Astrocyte (in vitro differentiated cells and primary cell): Measurements from ENCODE around the gene H6PD. TPM values are rescaled to one million over a fixed set of nuclear protein-coding genes. Genes with fewer than 3 reads are reported as not detected.

Experiments used
- DNase-seq: peaks from one replicate; pipeline ENCODE4 v3.0.0-alpha.2; 2010; ENCODE audit warnings: low read depth
- FAIRE-seq: peaks from 2 replicates; lab custom pipeline; 2011; peaks lifted over from hg19 to GRCh38; lab: Jason Lieb, UNC
- H2AFZ ChIP-seq: 2 replicates; pipeline ENCODE4 v1.6.0; 2012; ENCODE audit warnings: low read depth, low read length, inconsistent platforms
- H3K27ac ChIP-seq: 2 replicates; pipeline ENCODE4 v1.5.1; 2011; ENCODE audit warnings: low read depth, low read length, inconsistent platforms
- H3K27me3 ChIP-seq: 2 replicates; pipeline ENCODE4 v1.6.0; 2011; ENCODE audit warnings: low read length, inconsistent platforms; ENCODE audit not compliant: insufficient read depth
- H3K36me3 ChIP-seq: 2 replicates; pipeline ENCODE4 v1.5.1; 2011; ENCODE audit warnings: low read length, inconsistent platforms; ENCODE audit not compliant: insufficient read depth
- H3K4me1 ChIP-seq: 2 replicates; pipeline ENCODE4 v1.5.1; 2011; ENCODE audit warnings: low read length, inconsistent platforms; ENCODE audit not compliant: insufficient read depth
- H3K4me2 ChIP-seq: 2 replicates; pipeline ENCODE4 v1.6.0; 2012; ENCODE audit warnings: low read length, inconsistent platforms
- H3K4me3 ChIP-seq: 2 replicates; pipeline ENCODE4 v1.5.1; 2011; ENCODE audit warnings: low read depth, mild to moderate bottlenecking, low read length, inconsistent platforms; ENCODE audit not compliant: insufficient read depth
- H3K79me2 ChIP-seq: 2 replicates; pipeline ENCODE4 v1.6.0; 2012; ENCODE audit warnings: mild to moderate bottlenecking, low read length, inconsistent platforms; ENCODE audit not compliant: insufficient read depth
- H3K9ac ChIP-seq: 2 replicates; pipeline ENCODE4 v1.6.0; 2012; ENCODE audit warnings: mild to moderate bottlenecking, low read length, inconsistent platforms
- H3K9me3 ChIP-seq: 2 replicates; pipeline ENCODE4 v1.5.1; 2012; ENCODE audit warnings: low read depth, mild to moderate bottlenecking, low read length, inconsistent platforms; ENCODE audit not compliant: insufficient read depth
- H4K20me1 ChIP-seq: 2 replicates; pipeline ENCODE4 v1.6.0; 2012; ENCODE audit warnings: low read length, inconsistent platforms; ENCODE audit not compliant: insufficient read depth
- H3K27ac Mint-ChIP-seq: one replicate; pipeline ENCODE4 v1.8.0; 2021; ENCODE audit warnings: mild to moderate bottlenecking, mixed read lengths; ENCODE audit not compliant: unreplicated experiment
- H3K27me3 Mint-ChIP-seq: one replicate; pipeline ENCODE4 v1.8.0; 2021; ENCODE audit warnings: low read depth, mixed read lengths; ENCODE audit not compliant: unreplicated experiment
- H3K36me3 Mint-ChIP-seq: one replicate; pipeline ENCODE4 v1.8.0; 2021; ENCODE audit warnings: low read depth, mixed read lengths; ENCODE audit not compliant: unreplicated experiment
- H3K4me1 Mint-ChIP-seq: one replicate; pipeline ENCODE4 v1.8.0; 2021; ENCODE audit warnings: low read depth, mixed read lengths; ENCODE audit not compliant: unreplicated experiment
- H3K4me3 Mint-ChIP-seq: one replicate; pipeline ENCODE4 v1.8.0; 2021; ENCODE audit warnings: mild to moderate bottlenecking, moderate library complexity, mixed read lengths; ENCODE audit not compliant: unreplicated experiment
- H3K9me3 Mint-ChIP-seq: one replicate; pipeline ENCODE4 v1.8.0; 2021; ENCODE audit warnings: mild to moderate bottlenecking, mixed read lengths; ENCODE audit not compliant: unreplicated experiment
- CTCF ChIP-seq: IDR thresholded peaks from 2 replicates; pipeline ENCODE4 v1.5.1; 2011; ENCODE audit warnings: low read depth, mild to moderate bottlenecking, inconsistent platforms, low read length, moderate library complexity; ENCODE audit not compliant: insufficient read depth
- EZH2 ChIP-seq: IDR thresholded peaks from 2 replicates; pipeline ENCODE4 v1.6.1; 2012; ENCODE audit warnings: mild to moderate bottlenecking, low read length, inconsistent platforms; ENCODE audit not compliant: insufficient read depth
- total RNA-seq: library from RNA; stranded (reverse); gene quantifications from 2 replicates; pipeline ENCODE4 v1.2.1, GENCODE V29; 2021

Gene H6PD
- total RNA-seq, 1 donor from 2014 or later = 13.9 TPM

DNA sequence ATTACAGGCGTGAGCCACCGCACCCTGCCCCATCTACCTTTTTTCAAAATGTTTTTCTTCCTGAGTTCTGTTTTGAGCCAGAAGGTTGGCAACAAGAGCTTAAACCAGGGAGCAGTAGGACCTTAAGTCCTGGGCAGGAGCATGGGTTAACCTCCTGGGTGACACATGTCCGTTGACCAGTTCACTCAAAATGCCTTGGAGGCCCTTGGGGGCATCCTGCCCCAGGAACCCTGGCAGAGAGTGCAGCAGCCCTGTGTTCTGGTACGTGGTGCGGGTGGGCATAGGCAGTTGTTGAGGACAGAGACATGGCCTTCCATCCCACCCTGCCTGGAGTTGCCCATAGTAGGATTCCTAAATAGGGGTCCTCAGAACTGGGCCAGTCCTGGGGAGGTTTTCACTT lies 11.6 kb downstream of the H6PD start:
- Histone ChIP-seq H3K27me3 (no peaks in the 10 kb centered on the region), H3K36me3 (no peaks in the 10 kb centered on the region), H3K27ac (no peak overlapping the region), H2AFZ (no peak overlapping the region), H3K9me3 (no peaks in the 10 kb centered on the region), H4K20me1 (peaks cover 44% of the 10 kb centered on the region), H3K4me2 (no peak overlapping the region), H3K9ac (no peak overlapping the region), H3K4me1 (peaks cover 12% of the 10 kb centered on the region), H3K79me2 (peaks cover 24% of the 10 kb centered on the region), H3K4me3 (no peak overlapping the region)
- FAIRE-seq = no peak
- peaks cover 20% of the 10 kb centered on the region for H3K27me3 Mint-ChIP-seq
- H3K4me1 Mint-ChIP-seq = peaks cover 9% of the 10 kb centered on the region
- H3K27ac Mint-ChIP-seq = peak overlapping the region; percentile 26
- H3K4me3 Mint-ChIP-seq = no peak overlapping the region
- H3K36me3 Mint-ChIP-seq = peaks cover 20% of the 10 kb centered on the region
- DNase-seq = no peak
- no peak for TF ChIP-seq CTCF
- TF ChIP-seq EZH2 = no peak
- no peaks in the 10 kb centered on the region for H3K9me3 Mint-ChIP-seq

DNA sequence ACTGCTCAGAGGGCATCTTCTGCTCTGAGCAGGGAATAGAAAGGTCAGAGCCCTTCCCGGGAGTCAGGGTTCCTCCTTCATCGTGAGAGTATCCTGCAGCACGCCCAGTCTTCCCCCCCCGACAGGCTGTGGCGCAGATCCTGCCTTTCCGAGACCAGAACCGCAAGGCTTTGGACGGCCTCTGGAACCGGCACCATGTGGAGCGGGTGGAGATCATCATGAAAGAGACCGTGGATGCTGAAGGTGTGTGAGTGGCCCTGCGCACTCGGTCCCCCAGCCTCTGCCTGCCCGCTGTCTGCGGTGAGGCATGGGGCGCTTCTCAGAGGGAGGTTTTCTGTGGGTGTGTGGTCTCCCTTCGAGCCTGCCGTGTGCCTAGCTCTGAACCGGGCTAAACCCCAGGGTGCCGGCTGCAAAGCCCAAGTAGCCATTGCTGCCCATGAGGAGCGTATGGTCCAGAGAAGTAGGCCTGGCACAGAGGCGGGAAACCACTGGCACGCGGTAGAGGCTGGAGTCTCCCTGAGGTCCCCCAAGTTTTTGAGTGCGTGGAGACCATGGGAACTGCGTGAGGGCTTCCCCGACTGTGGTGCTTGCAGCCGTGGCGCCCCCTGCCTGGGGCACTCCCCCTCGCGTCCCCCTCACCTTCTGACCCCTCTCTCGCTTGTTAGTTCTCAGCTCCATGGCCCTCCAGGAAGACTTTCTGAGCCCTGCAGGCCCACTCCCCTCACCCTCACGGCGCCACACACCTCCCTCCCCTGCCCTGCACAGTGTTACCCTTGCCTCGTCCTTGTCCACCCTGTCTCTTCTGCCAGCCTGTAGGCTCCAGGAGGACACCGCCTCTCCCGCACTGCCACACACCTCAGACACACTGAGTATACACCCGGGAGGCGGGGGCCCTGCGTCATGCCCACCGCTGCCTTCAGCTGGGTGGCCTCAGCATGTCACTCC lies 12.5 kb downstream of the H6PD start:
- no peak overlapping the region for H3K27ac Mint-ChIP-seq
- Histone ChIP-seq H3K4me1 (peaks cover 13% of the 10 kb centered on the region), H3K79me2 (peaks cover 28% of the 10 kb centered on the region), H3K9me3 (no peaks in the 10 kb centered on the region), H3K9ac (no peak overlapping the region), H3K27ac (no peak overlapping the region), H3K4me2 (no peak overlapping the region), H3K27me3 (no peaks in the 10 kb centered on the region), H2AFZ (no peak overlapping the region), H4K20me1 (peaks cover 47% of the 10 kb centered on the region), H3K4me3 (no peak overlapping the region), H3K36me3 (no peaks in the 10 kb centered on the region)
- TF ChIP-seq CTCF (no peak), EZH2 (no peak)
- H3K4me3 Mint-ChIP-seq = no peak overlapping the region
- no peak for FAIRE-seq
- peaks cover 21% of the 10 kb centered on the region for H3K36me3 Mint-ChIP-seq
- peaks cover 12% of the 10 kb centered on the region for H3K4me1 Mint-ChIP-seq
- no peak for DNase-seq
- no peaks in the 10 kb centered on the region for H3K9me3 Mint-ChIP-seq
- peaks cover 18% of the 10 kb centered on the region for H3K27me3 Mint-ChIP-seq

- H3K27ac Mint-ChIP-seq = no peak overlapping the region
- no peak for FAIRE-seq
- Histone ChIP-seq H2AFZ (no peak overlapping the region), H3K36me3 (no peaks in the 10 kb centered on the region), H3K4me3 (no peak overlapping the region), H3K27ac (no peak overlapping the region), H4K20me1 (peaks cover 41% of the 10 kb centered on the region), H3K9ac (no peak overlapping the region), H3K9me3 (no peaks in the 10 kb centered on the region), H3K27me3 (no peaks in the 10 kb centered on the region), H3K79me2 (peaks cover 26% of the 10 kb centered on the region), H3K4me2 (no peak overlapping the region), H3K4me1 (peaks cover 17% of the 10 kb centered on the region)
- DNase-seq = no peak
- H3K9me3 Mint-ChIP-seq = no peaks in the 10 kb centered on the region
- TF ChIP-seq EZH2 = no peak
- no peak for TF ChIP-seq CTCF
- H3K4me3 Mint-ChIP-seq = peak overlapping the region; percentile 45
- H3K27me3 Mint-ChIP-seq = peaks cover 13% of the 10 kb centered on the region
- peaks cover 14% of the 10 kb centered on the region for H3K4me1 Mint-ChIP-seq
- peaks cover 18% of the 10 kb centered on the region for H3K36me3 Mint-ChIP-seq
These were observed 13.3 kb downstream of the H6PD start for GRCh38 chr1:9247894-9248293.
